ENCODE measurements around the gene RAX2. TPM values are rescaled to one million over a fixed set of nuclear protein-coding genes. Genes with fewer than 3 reads are reported as not detected.

RAX2 gene
- polyA plus RNA-seq, 1 of the 3 experiments (the other 2 are of a cell fraction): not detected

- no peaks in the 10 kb centered on the region for H3K9me3 ChIP-seq
- WGBS (ENCODE audit: low lambda C conversion rate): 87% methylated on average over 31 of the region's 35 CpGs
- H3F3A ChIP-seq (replicated peaks; ENCODE audit: insufficient read depth): peaks cover 7% of the 10 kb centered on the region
- no peaks in the 10 kb centered on the region for H3K27me3 ChIP-seq (ENCODE audit: insufficient read depth)
- no peaks in the 10 kb centered on the region for H4K20me1 ChIP-seq (ENCODE audit: insufficient read depth)
- no peak overlapping the region for H3K4me2 ChIP-seq
- H3K9me2 ChIP-seq: no peaks in the 10 kb centered on the region
- no peaks in the 10 kb centered on the region for H3K79me2 ChIP-seq (ENCODE audit: insufficient read depth)
- no peaks in the 10 kb centered on the region for H3K4me1 ChIP-seq (ENCODE audit: control insufficient read depth in 1 of 2, insufficient read depth in 2 of 2, low read depth in 1 of 2, low read length in 1 of 2)
- ChIA-PET CTCF (interaction anchor here (1.4 to 1.5 kb wide), 3 partner anchors 14 to 24 kb away, joined by 4 to 6 read pairs (median 4); no protein-coding TSS in a partner anchor), POLR2A (no interaction called here)
- DNase-seq: no peak
- H3K4me3 ChIP-seq (ENCODE audit: low read depth in 2 of 2, low read length in 1 of 2): no peak overlapping the region
- TF ChIP-seq FOXM1 (IDR thresholded peaks at IDR 0.05; ENCODE audit: low read depth): no peak
- no peak overlapping the region for H2AFZ ChIP-seq (ENCODE audit: low read depth)
- no peaks in the 10 kb centered on the region for H3K36me3 ChIP-seq (replicated peaks in 1 of 2; ENCODE audit: control insufficient read depth in 1 of 2, insufficient read depth in 2 of 2, low read length in 1 of 2)
- H3K27ac ChIP-seq (ENCODE audit: low read depth in 2 of 2, low read length in 1 of 2): no peak overlapping the region
- H3K9ac ChIP-seq: no peak overlapping the region
Measured at GRCh38 chr19:3807574-3808354, 35.7 kb upstream of the RAX2 start.

- H3K4me1 ChIP-seq (ENCODE audit: control insufficient read depth in 1 of 2, insufficient read depth in 2 of 2, low read depth in 1 of 2, low read length in 1 of 2): no peaks in the 10 kb centered on the region
- H2AFZ ChIP-seq (ENCODE audit: low read depth): no peak overlapping the region
- ChIA-PET CTCF (interaction anchor here (1.5 kb wide), 1 partner anchor 15 kb away, joined by 4 read pairs; no protein-coding TSS in a partner anchor), POLR2A (no interaction called here)
- no peak overlapping the region for H3K9ac ChIP-seq
- H3F3A ChIP-seq (replicated peaks; ENCODE audit: insufficient read depth): peaks cover 7% of the 10 kb centered on the region
- H3K27me3 ChIP-seq (ENCODE audit: insufficient read depth): peaks cover 3% of the 10 kb centered on the region; the same call in 1 of the 2 replicates
- no peak for DNase-seq
- H3K79me2 ChIP-seq (ENCODE audit: insufficient read depth): no peaks in the 10 kb centered on the region
- no peak overlapping the region for H3K4me2 ChIP-seq
- H3K9me3 ChIP-seq: no peaks in the 10 kb centered on the region
- H3K9me2 ChIP-seq: no peaks in the 10 kb centered on the region
- 73% methylated on average over 3 of the region's 19 CpGs for WGBS (ENCODE audit: low lambda C conversion rate)
- H3K36me3 ChIP-seq (replicated peaks in 1 of 2; ENCODE audit: control insufficient read depth in 1 of 2, insufficient read depth in 2 of 2, low read length in 1 of 2): no peaks in the 10 kb centered on the region
- H4K20me1 ChIP-seq (ENCODE audit: insufficient read depth): no peaks in the 10 kb centered on the region
- no peak overlapping the region for H3K4me3 ChIP-seq (ENCODE audit: low read depth in 2 of 2, low read length in 1 of 2)
- TF ChIP-seq POLR2AphosphoS5 (IDR thresholded peaks at IDR 0.05; ENCODE audit: low read depth, low read length) (no peak), ZBTB33 (IDR thresholded peaks at IDR 0.05; ENCODE audit: borderline replicate concordance, low read depth) (no peak), GABPA (IDR thresholded peaks at IDR 0.05; ENCODE audit: low read depth) (no peak), EZH2phosphoT487 (IDR thresholded peaks at IDR 0.05; ENCODE audit: borderline replicate concordance, low read depth) (no peak), FOXM1 (IDR thresholded peaks at IDR 0.05; ENCODE audit: low read depth) (no peak), RAD21 (IDR thresholded peaks at IDR 0.05; ENCODE audit: low read length) (no peak)
- H3K27ac ChIP-seq (ENCODE audit: low read depth in 2 of 2, low read length in 1 of 2): no peak overlapping the region
Measured at GRCh38 chr19:3807131-3807480, 35.1 kb upstream of the RAX2 start.

DNA sequence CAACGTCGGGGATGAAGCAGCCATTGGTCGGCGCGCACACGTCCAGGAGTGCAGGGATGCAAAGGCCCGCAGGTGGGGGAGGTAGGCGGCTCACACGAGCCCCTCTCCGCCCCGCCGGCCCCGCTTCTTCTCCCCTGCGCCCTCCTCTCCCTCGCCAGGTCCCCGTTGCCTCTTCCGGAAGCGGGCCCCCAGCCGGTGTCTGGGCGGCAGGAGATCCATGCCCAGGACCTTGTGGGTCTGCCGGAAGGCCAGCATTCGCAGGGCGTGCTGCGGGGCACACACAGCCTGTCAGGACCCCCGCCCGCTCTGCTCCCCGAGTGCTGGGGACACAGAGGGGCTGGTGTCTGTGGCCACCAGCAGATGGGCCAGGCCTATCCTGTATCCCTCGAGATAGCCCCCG is 33.8 kb upstream of the RAX2 start:
- POLR2A ChIA-PET: no interaction called here

More for the DNA sequence above, 33.8 kb upstream of the RAX2 start:
- Histone ChIP-seq H3K36me3 (replicated peaks in 1 of 2; ENCODE audit: control insufficient read depth in 1 of 2, insufficient read depth in 2 of 2, low read length in 1 of 2) (no peaks in the 10 kb centered on the region), H3K9me3 (no peaks in the 10 kb centered on the region), H3K79me2 (ENCODE audit: insufficient read depth) (no peaks in the 10 kb centered on the region), H3K4me2 (no peak overlapping the region), H3K27me3 (ENCODE audit: insufficient read depth) (peaks cover 15% of the 10 kb centered on the region; the same call in 1 of the 2 replicates), H2AFZ (ENCODE audit: low read depth) (no peak overlapping the region), H3F3A (replicated peaks; ENCODE audit: insufficient read depth) (peaks cover 7% of the 10 kb centered on the region), H3K27ac (ENCODE audit: low read depth in 2 of 2, low read length in 1 of 2) (no peak overlapping the region), H3K9ac (no peak overlapping the region), H3K4me3 (ENCODE audit: low read depth in 2 of 2, low read length in 1 of 2) (no peak overlapping the region), H3K9me2 (no peaks in the 10 kb centered on the region), H4K20me1 (ENCODE audit: insufficient read depth) (no peaks in the 10 kb centered on the region), H3K4me1 (ENCODE audit: control insufficient read depth in 1 of 2, insufficient read depth in 2 of 2, low read depth in 1 of 2, low read length in 1 of 2) (peaks cover 0 to 2% of the 10 kb centered on the region in 2 experiments; a peak in 1 of 4 replicates)
- 80% methylated on average over 26 of the region's 29 CpGs for WGBS (ENCODE audit: low lambda C conversion rate)
- no peak for DNase-seq
- TF ChIP-seq ELF1 (IDR thresholded peaks at IDR 0.05) (no peak), ZBTB33 (IDR thresholded peaks at IDR 0.05; ENCODE audit: borderline replicate concordance, low read depth) (no peak), MXI1 (IDR thresholded peaks at IDR 0.05; ENCODE audit: low read depth, low read length) (no peak), USF1 (IDR thresholded peaks at IDR 0.05; ENCODE audit: borderline replicate concordance, low read depth) (no peak), TAF1 (IDR thresholded peaks at IDR 0.05; ENCODE audit: borderline replicate concordance, low read depth, low read length) (no peak), EZH2phosphoT487 (IDR thresholded peaks at IDR 0.05; ENCODE audit: borderline replicate concordance, low read depth) (no peak), MEF2A (IDR thresholded peaks at IDR 0.05; ENCODE audit: borderline replicate concordance, low read depth) (no peak), NFIC (IDR thresholded peaks at IDR 0.05; ENCODE audit: borderline replicate concordance) (no peak), YY1 (IDR thresholded peaks at IDR 0.05; ENCODE audit: low read depth) (no peak), RAD21 (IDR thresholded peaks at IDR 0.05; ENCODE audit: low read length) (no peak)
- TF ChIP-seq, protein P1, sequence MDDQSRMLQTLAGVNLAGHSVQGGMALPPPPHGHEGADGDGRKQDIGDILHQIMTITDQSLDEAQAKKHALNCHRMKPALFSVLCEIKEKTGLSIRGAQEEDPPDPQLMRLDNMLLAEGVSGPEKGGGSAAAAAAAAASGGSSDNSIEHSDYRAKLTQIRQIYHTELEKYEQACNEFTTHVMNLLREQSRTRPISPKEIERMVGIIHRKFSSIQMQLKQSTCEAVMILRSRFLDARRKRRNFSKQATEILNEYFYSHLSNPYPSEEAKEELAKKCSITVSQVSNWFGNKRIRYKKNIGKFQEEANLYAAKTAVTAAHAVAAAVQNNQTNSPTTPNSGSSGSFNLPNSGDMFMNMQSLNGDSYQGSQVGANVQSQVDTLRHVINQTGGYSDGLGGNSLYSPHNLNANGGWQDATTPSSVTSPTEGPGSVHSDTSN (IDR thresholded peaks at IDR 0.05): no peak
- CTCF ChIA-PET: interaction anchor here (1.5 kb wide), 1 partner anchor 16 kb away, joined by 4 read pairs; no protein-coding TSS in a partner anchor
